Right atrium auricular region (tissue), 2 donors: ENCODE measurements around the gene ANKRD62. TPM values are rescaled to one million over a fixed set of nuclear protein-coding genes. Genes with fewer than 3 reads are reported as not detected.

Source experiments
- DNase-seq: peaks from one replicate; pipeline ENCODE4 v3.0.0-alpha.2; 2019; ENCODE audit warnings: low spot score
- H3K27ac ChIP-seq, 2 donors: fragments of 200-600 bp; sonication (generic); 1 replicate in 1 of 2; 2 replicates in 1 of 2; pipeline ENCODE4 v1.5.1; 2016 to 2019
- H3K27me3 ChIP-seq, 2 donors: fragments of 200-600 bp; sonication (generic); one replicate each; pipeline versions ENCODE4 v1.5.1 to v1.6.0; 2017 to 2019
- H3K36me3 ChIP-seq: fragments of 200-600 bp; sonication (generic); one replicate; pipeline ENCODE4 v1.5.1; 2016
- H3K4me1 ChIP-seq, 2 donors: fragments of 200-600 bp; sonication (generic); one replicate each; pipeline versions ENCODE4 v1.5.1 to v1.6.0; 2017 to 2019
- H3K4me3 ChIP-seq, 2 donors: fragments of 200-600 bp; sonication (generic); 1 replicate in 1 of 2; 2 replicates in 1 of 2; pipeline ENCODE4 v1.5.1; 2017 to 2019; ENCODE audit warnings: mild to moderate bottlenecking in 1 of 2, moderate library complexity in 1 of 2
- H3K9me3 ChIP-seq, 2 donors: fragments of 200-600 bp; sonication (generic); one replicate each; pipeline ENCODE4 v1.5.1; 2019
- total RNA-seq, 2 donors: library from RNA; depleted of rRNA; stranded (reverse); fragments of >200 nt; gene quantifications; one replicate each; pipeline ENCODE4 v1.1.0, GENCODE V29; 2016
- TF ChIP-seq, protein P1 (sequence below), 2 donors: fragments of 200-600 bp; sonication (generic); IDR thresholded peaks; one replicate each; pipeline ENCODE4 v1.5.1; 2019; ENCODE audit warnings: antibody characterized with exemption in 2 of 2

Gene ANKRD62
- not detected for total RNA-seq

DNA sequence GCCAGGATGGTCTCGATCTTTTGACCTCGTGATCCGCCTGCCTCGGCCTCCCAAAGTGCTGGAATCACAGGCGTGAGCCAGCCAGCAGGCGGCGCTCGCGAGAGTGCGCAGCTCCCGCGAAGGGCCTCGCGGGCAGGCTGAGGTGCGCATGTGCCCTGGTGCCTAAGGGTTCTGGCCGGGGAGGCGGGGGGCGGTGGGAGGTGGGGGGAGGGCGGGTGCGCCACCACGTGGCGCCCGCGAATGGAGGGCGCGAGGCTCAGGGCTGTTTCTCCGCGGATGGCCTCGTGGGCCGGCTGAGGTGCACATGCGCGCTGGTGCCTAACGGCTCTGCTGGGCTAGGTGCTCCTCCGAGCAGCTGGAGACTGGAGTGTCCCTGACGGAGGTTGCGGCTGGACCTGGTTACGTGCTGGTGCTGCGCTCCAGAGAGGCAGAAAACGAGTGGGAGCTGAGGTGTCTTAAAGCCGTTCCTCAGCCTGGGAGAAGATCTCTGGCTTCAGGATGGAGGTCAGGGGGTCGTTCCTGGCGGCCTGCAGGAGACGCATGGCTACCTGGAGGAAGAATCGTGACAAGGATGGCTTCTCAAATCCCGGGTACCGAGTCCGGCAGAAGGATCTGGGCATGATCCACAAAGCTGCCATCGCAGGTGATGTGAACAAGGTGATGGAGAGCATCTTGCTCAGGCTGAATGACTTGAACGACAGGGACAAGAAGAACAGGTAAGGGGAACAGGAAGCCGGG lies at the start of gene ANKRD62:
Gene ANKRD62 (plus strand): TSS at position 324 of the 738 bp plus-strand sequence. CDS start 175 bp downstream, at position 499.
- no peak for DNase-seq
- no peaks in the 10 kb centered on the region for H3K9me3 ChIP-seq

DNA sequence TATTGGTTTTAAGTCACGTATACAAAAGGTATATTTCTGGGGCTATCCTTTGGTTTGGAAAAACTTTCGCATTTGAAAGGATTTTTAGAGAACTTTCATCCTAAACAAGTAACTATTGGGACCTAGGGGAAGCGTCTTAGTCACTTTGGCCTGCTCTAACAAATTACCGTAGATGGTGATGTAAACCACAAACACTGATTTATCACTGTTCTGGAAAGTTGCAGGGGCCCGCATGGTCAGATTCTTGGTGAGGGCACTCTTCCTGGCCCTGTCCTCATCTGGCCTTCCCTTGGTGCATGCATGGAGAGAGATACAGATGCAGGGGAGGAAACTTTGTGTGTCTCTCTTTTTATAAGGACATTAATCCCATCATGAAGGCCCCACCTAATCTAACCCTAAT lies 49.1 kb upstream of the ANKRD62 start:
- no peak overlapping the region for H3K27ac ChIP-seq
- no peak overlapping the region for H3K4me3 ChIP-seq
- no peaks in the 10 kb centered on the region for H3K36me3 ChIP-seq
- no peaks in the 10 kb centered on the region for H3K27me3 ChIP-seq
- no peak for DNase-seq
- H3K9me3 ChIP-seq: no peaks in the 10 kb centered on the region
- TF ChIP-seq, protein P1, sequence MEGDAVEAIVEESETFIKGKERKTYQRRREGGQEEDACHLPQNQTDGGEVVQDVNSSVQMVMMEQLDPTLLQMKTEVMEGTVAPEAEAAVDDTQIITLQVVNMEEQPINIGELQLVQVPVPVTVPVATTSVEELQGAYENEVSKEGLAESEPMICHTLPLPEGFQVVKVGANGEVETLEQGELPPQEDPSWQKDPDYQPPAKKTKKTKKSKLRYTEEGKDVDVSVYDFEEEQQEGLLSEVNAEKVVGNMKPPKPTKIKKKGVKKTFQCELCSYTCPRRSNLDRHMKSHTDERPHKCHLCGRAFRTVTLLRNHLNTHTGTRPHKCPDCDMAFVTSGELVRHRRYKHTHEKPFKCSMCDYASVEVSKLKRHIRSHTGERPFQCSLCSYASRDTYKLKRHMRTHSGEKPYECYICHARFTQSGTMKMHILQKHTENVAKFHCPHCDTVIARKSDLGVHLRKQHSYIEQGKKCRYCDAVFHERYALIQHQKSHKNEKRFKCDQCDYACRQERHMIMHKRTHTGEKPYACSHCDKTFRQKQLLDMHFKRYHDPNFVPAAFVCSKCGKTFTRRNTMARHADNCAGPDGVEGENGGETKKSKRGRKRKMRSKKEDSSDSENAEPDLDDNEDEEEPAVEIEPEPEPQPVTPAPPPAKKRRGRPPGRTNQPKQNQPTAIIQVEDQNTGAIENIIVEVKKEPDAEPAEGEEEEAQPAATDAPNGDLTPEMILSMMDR (IDR thresholded peaks at IDR 0.05): no peak
- no peaks in the 10 kb centered on the region for H3K4me1 ChIP-seq

More for the DNA sequence above, at the start of gene ANKRD62:
- Histone ChIP-seq H3K27ac (no peak within 1 kb of the TSS), H3K4me3 (no peak within 1 kb of the TSS), H3K4me1 (no peaks in the 10 kb centered on the region), H3K36me3 (no peaks in the 10 kb centered on the region), H3K27me3 (no peaks in the 10 kb centered on the region)
- TF ChIP-seq, protein P1 (IDR thresholded peaks at IDR 0.05): no peak

DNA sequence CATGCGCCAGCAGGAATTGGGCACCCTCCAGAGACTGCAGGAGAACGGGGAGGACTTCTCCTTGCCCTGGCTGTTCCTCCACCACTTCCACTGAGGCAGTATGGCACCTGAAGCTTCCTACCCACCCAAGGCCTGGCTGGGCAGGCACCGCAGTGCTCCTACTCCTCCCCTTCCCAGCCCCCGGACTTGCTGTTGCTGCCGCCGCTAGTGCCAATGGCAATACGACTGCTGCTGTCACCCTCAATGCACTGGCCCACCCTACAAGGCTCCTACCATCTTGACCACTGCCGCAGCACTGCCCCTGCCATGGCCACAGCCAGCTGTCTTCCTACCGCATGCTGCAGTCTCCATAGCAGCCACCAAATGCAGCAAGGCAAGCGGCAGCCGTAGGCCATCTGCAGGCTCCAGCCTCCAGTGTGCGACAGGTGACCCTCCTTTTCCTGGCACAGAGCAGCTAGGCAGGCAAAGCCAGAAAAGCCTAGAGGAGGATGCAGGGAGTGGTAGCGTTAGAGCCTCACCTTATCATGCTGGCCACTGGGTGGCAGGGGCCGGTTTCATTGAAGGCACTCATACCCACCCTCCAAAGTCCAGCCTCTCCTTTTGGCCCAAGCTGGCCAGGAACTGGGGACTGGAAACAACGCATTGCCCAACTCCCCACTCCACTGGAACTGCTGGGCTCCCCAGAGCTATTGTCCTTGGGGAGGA lies 47.4 kb upstream of the ANKRD62 start:
- Histone ChIP-seq H3K27ac (no peak overlapping the region), H3K27me3 (no peaks in the 10 kb centered on the region), H3K4me1 (no peaks in the 10 kb centered on the region), H3K9me3 (no peaks in the 10 kb centered on the region), H3K36me3 (no peaks in the 10 kb centered on the region), H3K4me3 (no peak overlapping the region)
- DNase-seq: peak; percentile 53
- TF ChIP-seq, protein P1 (IDR thresholded peaks at IDR 0.05): no peak

DNA sequence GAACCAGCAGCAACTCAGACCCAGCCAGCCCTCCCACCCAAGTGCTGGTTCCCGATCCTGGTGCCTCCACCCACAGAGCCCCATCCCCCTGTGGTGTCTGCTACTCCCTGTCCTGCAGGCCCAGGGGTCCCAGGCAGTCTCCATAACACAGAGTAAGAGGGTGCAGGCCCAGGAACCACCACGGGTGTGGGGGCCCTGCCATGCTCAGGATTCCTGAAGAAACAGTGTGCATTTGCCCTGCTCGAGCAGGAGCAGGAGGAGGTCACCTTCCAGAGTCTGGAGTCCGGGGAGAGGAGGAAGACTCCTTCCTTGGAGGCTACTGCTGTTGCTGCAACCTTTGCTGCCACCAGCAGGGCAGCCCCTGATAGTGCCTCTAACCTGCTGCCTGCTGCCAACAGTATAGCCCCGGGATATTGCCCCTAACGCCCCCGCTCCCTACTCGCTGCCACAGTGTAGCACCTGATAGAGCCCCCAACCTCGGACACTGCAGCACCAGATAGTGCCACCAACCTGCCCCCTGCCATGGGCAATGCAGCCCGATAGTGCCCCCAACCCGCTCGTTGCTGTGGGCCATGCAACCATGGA lies 46.8 kb upstream of the ANKRD62 start:
- no peak overlapping the region for H3K27ac ChIP-seq
- H3K36me3 ChIP-seq: no peaks in the 10 kb centered on the region
- no peaks in the 10 kb centered on the region for H3K27me3 ChIP-seq
- no peak overlapping the region for H3K4me3 ChIP-seq
- TF ChIP-seq, protein P1 (IDR thresholded peaks at IDR 0.05): no peak
- no peaks in the 10 kb centered on the region for H3K4me1 ChIP-seq
- DNase-seq: peak; percentile 16
- H3K9me3 ChIP-seq: no peaks in the 10 kb centered on the region

DNA sequence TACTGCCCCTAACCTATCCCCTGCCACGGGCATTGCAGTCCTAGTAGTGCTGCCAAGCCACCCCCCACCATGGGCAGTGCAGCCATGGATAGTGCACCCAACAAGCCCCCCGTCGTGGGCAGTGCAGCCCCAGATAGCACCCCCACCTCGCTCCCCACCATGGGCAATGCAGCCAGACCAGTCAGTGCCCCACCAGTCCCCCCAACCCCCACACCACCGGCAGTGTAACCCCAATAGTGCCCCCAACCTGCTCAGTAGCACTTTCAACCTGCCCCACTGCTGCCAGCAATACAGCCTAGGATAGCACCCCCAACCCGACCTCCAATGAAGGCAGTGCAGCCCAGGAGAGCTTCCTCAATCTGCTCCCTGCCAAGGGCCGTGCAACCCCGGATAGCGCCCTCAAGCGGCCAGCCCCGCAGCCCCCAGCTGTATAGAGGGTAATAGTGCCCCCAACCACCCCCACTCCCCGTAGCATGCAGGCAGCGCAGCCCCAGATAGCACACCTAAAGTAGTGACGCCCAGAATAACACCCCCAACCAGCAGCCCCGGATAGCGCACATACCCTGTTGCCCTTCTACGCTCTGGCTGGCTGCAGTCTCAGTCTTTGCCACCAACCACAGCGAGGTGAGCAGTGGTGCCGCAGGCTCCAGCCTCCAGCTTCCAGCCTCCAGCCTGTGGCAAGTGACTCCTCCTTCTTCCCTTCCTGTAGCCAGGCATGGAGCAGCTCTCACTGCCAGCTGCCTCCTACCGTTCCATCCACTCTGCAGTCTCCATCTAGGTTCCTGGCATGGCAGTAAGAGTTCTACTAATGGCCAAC lies 45.4 kb upstream of the ANKRD62 start:
- H3K27ac ChIP-seq: no peak overlapping the region
- no peaks in the 10 kb centered on the region for H3K4me1 ChIP-seq
- no peaks in the 10 kb centered on the region for H3K27me3 ChIP-seq
- no peak overlapping the region for H3K4me3 ChIP-seq
- no peaks in the 10 kb centered on the region for H3K9me3 ChIP-seq
- H3K36me3 ChIP-seq: no peaks in the 10 kb centered on the region
- DNase-seq: peak; percentile 44
- TF ChIP-seq, protein P1 (IDR thresholded peaks at IDR 0.05): no peak
